ENCODE data around the gene CELF1. TPM values are rescaled to one million over a fixed set of nuclear protein-coding genes. Genes with fewer than 3 reads are reported as not detected.

CELF1 gene
- total and polyA plus RNA-seq, 2 of the 13 experiments (the other 11 are each of a cell fraction or from before 2014, with no cell fraction given): 69.0 to 80.1 TPM

DNA sequence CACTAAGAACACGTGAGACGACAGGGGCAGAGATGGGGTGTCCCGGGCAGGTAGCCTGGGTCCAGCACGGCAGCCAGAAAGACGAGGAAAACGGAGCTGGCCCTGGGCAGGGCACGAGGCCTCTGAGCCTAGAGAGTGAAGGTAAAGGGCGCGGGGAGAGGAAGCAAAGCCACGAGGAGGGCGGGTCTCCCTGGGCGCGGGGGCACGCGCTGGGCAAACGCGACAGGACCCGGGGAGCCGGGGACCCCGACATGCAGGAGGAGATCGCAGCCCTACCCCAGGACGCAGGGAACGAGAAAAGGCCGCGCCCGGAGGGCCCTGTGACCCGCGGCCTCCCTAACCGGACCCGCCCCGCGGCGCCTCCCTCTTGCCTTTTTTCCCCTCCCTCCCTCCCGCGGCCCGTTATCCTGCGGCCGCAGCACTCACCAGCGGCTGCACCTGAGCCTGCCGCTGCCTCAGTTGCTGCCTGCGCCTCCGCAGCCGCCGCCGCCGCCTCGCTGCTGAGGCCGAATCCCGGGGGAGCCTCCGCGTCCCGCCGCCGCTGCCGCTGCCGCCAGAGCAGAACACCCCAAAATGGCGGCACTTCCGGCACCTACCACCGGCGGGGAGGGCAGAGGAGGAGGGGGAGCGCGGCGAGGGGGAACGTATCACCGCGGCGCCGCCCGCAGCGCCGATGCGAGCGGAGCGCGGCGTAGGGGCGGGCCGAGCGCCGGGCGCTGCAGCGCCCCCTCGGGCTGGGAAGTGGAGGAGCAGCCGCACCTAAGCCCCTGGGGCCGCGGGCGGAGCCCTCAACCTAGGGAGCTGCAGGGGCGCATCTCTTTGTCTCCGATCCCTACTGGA, at the start of gene CELF1 (continued):
- TF ChIP-seq ZFX (CRISPR knock-in tag; IDR thresholded peaks at IDR 0.05; ENCODE audit: low read depth) (peak; percentile 87), ZNF329 (CRISPR knock-in tag; IDR thresholded peaks at IDR 0.05; ENCODE audit: low read depth) (peak; percentile 14; the same call in 1 of the 2 replicates), FIP1L1 (IDR thresholded peaks at IDR 0.05; ENCODE audit: borderline replicate concordance, insufficient read depth, low read depth, low read length) (no peak), PHF5A (CRISPR knock-in tag; IDR thresholded peaks at IDR 0.05; ENCODE audit: low read depth, unreplicated experiment) (peak; percentile 54), ELF3 (CRISPR knock-in tag; IDR thresholded peaks at IDR 0.05) (peak; percentile 54; the same call in 1 of the 2 replicates), SP4 (CRISPR knock-in tag; IDR thresholded peaks at IDR 0.05) (peak; percentile 79), ZNF230 (CRISPR knock-in tag; IDR thresholded peaks at IDR 0.05) (peak; percentile 56; the same call in 1 of the 2 replicates), FOXK1 (CRISPR knock-in tag; IDR thresholded peaks at IDR 0.05; ENCODE audit: borderline replicate concordance, low read depth) (no peak; the same call in 1 of the 2 replicates), ZNF724P (CRISPR knock-in tag; IDR thresholded peaks at IDR 0.05; ENCODE audit: borderline replicate concordance) (peak; percentile 19; the same call in 1 of the 2 replicates), ZSCAN29 (CRISPR knock-in tag; conservative IDR thresholded peaks at IDR 0.05) (peak; percentile 61; the same call in 1 of the 2 replicates), ATF7 (IDR thresholded peaks at IDR 0.05) (no peak), ATF7 (CRISPR knock-in tag; IDR thresholded peaks at IDR 0.05) (peak; percentile 39; the same call in 1 of the 2 replicates), AHR (CRISPR knock-in tag; IDR thresholded peaks at IDR 0.05) (peak; percentile 16; the same call in 1 of the 2 replicates), ZIK1 (CRISPR knock-in tag; IDR thresholded peaks at IDR 0.05; ENCODE audit: borderline replicate concordance, low read depth) (0 out of 2 replicates have a peak, but pooled peaks have one; percentile 30), GATAD1 (CRISPR knock-in tag; IDR thresholded peaks at IDR 0.05) (peak; percentile 71; the same call in 1 of the 2 replicates), ZNF512 (CRISPR knock-in tag; IDR thresholded peaks at IDR 0.05) (no peak), ZFP36 (IDR thresholded peaks at IDR 0.05; ENCODE audit: borderline replicate concordance, low read depth, low read length, partially characterized antibody) (no peak), ZNF317 (CRISPR knock-in tag; IDR thresholded peaks at IDR 0.05) (peak; percentile 80; the same call in 1 of the 2 replicates)
- TF ChIP-seq, protein P1, sequence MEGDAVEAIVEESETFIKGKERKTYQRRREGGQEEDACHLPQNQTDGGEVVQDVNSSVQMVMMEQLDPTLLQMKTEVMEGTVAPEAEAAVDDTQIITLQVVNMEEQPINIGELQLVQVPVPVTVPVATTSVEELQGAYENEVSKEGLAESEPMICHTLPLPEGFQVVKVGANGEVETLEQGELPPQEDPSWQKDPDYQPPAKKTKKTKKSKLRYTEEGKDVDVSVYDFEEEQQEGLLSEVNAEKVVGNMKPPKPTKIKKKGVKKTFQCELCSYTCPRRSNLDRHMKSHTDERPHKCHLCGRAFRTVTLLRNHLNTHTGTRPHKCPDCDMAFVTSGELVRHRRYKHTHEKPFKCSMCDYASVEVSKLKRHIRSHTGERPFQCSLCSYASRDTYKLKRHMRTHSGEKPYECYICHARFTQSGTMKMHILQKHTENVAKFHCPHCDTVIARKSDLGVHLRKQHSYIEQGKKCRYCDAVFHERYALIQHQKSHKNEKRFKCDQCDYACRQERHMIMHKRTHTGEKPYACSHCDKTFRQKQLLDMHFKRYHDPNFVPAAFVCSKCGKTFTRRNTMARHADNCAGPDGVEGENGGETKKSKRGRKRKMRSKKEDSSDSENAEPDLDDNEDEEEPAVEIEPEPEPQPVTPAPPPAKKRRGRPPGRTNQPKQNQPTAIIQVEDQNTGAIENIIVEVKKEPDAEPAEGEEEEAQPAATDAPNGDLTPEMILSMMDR (CRISPR knock-in tag; IDR thresholded peaks at IDR 0.05): peak; percentile 82
- TF ChIP-seq, protein P2, sequence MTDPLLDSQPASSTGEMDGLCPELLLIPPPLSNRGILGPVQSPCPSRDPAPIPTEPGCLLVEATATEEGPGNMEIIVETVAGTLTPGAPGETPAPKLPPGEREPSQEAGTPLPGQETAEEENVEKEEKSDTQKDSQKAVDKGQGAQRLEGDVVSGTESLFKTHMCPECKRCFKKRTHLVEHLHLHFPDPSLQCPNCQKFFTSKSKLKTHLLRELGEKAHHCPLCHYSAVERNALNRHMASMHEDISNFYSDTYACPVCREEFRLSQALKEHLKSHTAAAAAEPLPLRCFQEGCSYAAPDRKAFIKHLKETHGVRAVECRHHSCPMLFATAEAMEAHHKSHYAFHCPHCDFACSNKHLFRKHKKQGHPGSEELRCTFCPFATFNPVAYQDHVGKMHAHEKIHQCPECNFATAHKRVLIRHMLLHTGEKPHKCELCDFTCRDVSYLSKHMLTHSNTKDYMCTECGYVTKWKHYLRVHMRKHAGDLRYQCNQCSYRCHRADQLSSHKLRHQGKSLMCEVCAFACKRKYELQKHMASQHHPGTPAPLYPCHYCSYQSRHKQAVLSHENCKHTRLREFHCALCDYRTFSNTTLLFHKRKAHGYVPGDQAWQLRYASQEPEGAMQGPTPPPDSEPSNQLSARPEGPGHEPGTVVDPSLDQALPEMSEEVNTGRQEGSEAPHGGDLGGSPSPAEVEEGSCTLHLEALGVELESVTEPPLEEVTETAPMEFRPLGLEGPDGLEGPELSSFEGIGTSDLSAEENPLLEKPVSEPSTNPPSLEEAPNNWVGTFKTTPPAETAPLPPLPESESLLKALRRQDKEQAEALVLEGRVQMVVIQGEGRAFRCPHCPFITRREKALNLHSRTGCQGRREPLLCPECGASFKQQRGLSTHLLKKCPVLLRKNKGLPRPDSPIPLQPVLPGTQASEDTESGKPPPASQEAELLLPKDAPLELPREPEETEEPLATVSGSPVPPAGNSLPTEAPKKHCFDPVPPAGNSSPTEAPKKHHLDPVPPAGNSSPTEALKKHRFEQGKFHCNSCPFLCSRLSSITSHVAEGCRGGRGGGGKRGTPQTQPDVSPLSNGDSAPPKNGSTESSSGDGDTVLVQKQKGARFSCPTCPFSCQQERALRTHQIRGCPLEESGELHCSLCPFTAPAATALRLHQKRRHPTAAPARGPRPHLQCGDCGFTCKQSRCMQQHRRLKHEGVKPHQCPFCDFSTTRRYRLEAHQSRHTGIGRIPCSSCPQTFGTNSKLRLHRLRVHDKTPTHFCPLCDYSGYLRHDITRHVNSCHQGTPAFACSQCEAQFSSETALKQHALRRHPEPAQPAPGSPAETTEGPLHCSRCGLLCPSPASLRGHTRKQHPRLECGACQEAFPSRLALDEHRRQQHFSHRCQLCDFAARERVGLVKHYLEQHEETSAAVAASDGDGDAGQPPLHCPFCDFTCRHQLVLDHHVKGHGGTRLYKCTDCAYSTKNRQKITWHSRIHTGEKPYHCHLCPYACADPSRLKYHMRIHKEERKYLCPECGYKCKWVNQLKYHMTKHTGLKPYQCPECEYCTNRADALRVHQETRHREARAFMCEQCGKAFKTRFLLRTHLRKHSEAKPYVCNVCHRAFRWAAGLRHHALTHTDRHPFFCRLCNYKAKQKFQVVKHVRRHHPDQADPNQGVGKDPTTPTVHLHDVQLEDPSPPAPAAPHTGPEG (CRISPR knock-in tag; IDR thresholded peaks at IDR 0.05): peak; percentile 71; the same call in 1 of the 2 replicates
